ENCODE data around the gene GFAP.

Gene GFAP

GRCh38 chr17:44940317-44940716 is 25.0 kb upstream of the GFAP start:
- ATAC-seq: no peak
- Mint-ChIP-seq H3K27ac (no peak overlapping the region), H3K4me1 (no peaks in the 10 kb centered on the region), H3K4me3 (no peak overlapping the region), H3K27me3 (no peaks in the 10 kb centered on the region), H3K9me3 (peaks cover 3% of the 10 kb centered on the region), H3K36me3 (no peaks in the 10 kb centered on the region)

GRCh38 chr17:44935116-44935515 is 19.8 kb upstream of the GFAP start:
- no peaks in the 10 kb centered on the region for H3K4me1 Mint-ChIP-seq
- no peak overlapping the region for H3K4me3 Mint-ChIP-seq
- H3K27ac Mint-ChIP-seq: no peak overlapping the region
- no peaks in the 10 kb centered on the region for H3K36me3 Mint-ChIP-seq
- H3K27me3 Mint-ChIP-seq: no peaks in the 10 kb centered on the region
- peaks cover 3% of the 10 kb centered on the region for H3K9me3 Mint-ChIP-seq
- peak; percentile 37 for ATAC-seq

GRCh38 chr17:44934745-44935105 is 19.4 kb upstream of the GFAP start:
- no peak for ATAC-seq
- Mint-ChIP-seq H3K27me3 (no peaks in the 10 kb centered on the region), H3K9me3 (peaks cover 3% of the 10 kb centered on the region), H3K4me1 (no peaks in the 10 kb centered on the region), H3K27ac (no peak overlapping the region), H3K36me3 (no peaks in the 10 kb centered on the region), H3K4me3 (no peak overlapping the region)

GRCh38 chr17:44933824-44934744 is 18.8 kb upstream of the GFAP start:
- Mint-ChIP-seq H3K36me3 (no peaks in the 10 kb centered on the region), H3K9me3 (peaks cover 3% of the 10 kb centered on the region), H3K27ac (no peak overlapping the region), H3K4me1 (no peaks in the 10 kb centered on the region), H3K4me3 (no peak overlapping the region), H3K27me3 (no peaks in the 10 kb centered on the region)
- ATAC-seq: no peak

GRCh38 chr17:44932787-44933097 is 17.4 kb upstream of the GFAP start:
- H3K4me1 Mint-ChIP-seq: no peaks in the 10 kb centered on the region
- H3K9me3 Mint-ChIP-seq: no peaks in the 10 kb centered on the region
- no peaks in the 10 kb centered on the region for H3K27me3 Mint-ChIP-seq
- no peak overlapping the region for H3K4me3 Mint-ChIP-seq
- no peak for ATAC-seq
- H3K27ac Mint-ChIP-seq: no peak overlapping the region
- no peaks in the 10 kb centered on the region for H3K36me3 Mint-ChIP-seq

- Mint-ChIP-seq H3K9me3 (no peaks in the 10 kb centered on the region), H3K27ac (no peak overlapping the region), H3K36me3 (no peaks in the 10 kb centered on the region), H3K4me1 (no peaks in the 10 kb centered on the region), H3K4me3 (no peak overlapping the region), H3K27me3 (no peaks in the 10 kb centered on the region)
- ATAC-seq: no peak
Measured at GRCh38 chr17:44932096-44932786, 16.9 kb upstream of the GFAP start.

- H3K27me3 Mint-ChIP-seq: no peaks in the 10 kb centered on the region
- H3K4me3 Mint-ChIP-seq: no peak overlapping the region
- H3K27ac Mint-ChIP-seq: no peak overlapping the region
- H3K4me1 Mint-ChIP-seq: no peaks in the 10 kb centered on the region
- no peak for ATAC-seq
- no peaks in the 10 kb centered on the region for H3K36me3 Mint-ChIP-seq
- no peaks in the 10 kb centered on the region for H3K9me3 Mint-ChIP-seq
Measured at GRCh38 chr17:44931376-44931775, 16.1 kb upstream of the GFAP start.

GRCh38 chr17:44930667-44931066 is 15.4 kb upstream of the GFAP start:
- no peak overlapping the region for H3K4me3 Mint-ChIP-seq
- H3K27me3 Mint-ChIP-seq: no peaks in the 10 kb centered on the region
- H3K27ac Mint-ChIP-seq: no peak overlapping the region
- H3K9me3 Mint-ChIP-seq: no peaks in the 10 kb centered on the region
- no peak for ATAC-seq
- H3K4me1 Mint-ChIP-seq: no peaks in the 10 kb centered on the region
- H3K36me3 Mint-ChIP-seq: no peaks in the 10 kb centered on the region

GRCh38 chr17:44928950-44929720 is 13.8 kb upstream of the GFAP start:
- no peak for ATAC-seq
- Mint-ChIP-seq H3K4me3 (no peak overlapping the region), H3K4me1 (no peaks in the 10 kb centered on the region), H3K9me3 (no peaks in the 10 kb centered on the region), H3K27ac (no peak overlapping the region), H3K36me3 (no peaks in the 10 kb centered on the region), H3K27me3 (peaks cover 3% of the 10 kb centered on the region)

- Mint-ChIP-seq H3K4me1 (no peaks in the 10 kb centered on the region), H3K27ac (no peak overlapping the region), H3K36me3 (no peaks in the 10 kb centered on the region), H3K27me3 (peaks cover 13% of the 10 kb centered on the region), H3K9me3 (no peaks in the 10 kb centered on the region), H3K4me3 (no peak overlapping the region)
- ATAC-seq: no peak
Measured at GRCh38 chr17:44928136-44928535, 12.8 kb upstream of the GFAP start.

- ATAC-seq: no peak
- Mint-ChIP-seq H3K9me3 (no peaks in the 10 kb centered on the region), H3K27me3 (peaks cover 17% of the 10 kb centered on the region), H3K4me1 (no peaks in the 10 kb centered on the region), H3K36me3 (no peaks in the 10 kb centered on the region), H3K4me3 (no peak overlapping the region), H3K27ac (no peak overlapping the region)
Measured at GRCh38 chr17:44927696-44928095, 12.4 kb upstream of the GFAP start.

GRCh38 chr17:44926821-44927525 is 11.7 kb upstream of the GFAP start:
- peaks cover 24% of the 10 kb centered on the region for H3K27me3 Mint-ChIP-seq
- ATAC-seq: peak; percentile 11
- no peaks in the 10 kb centered on the region for H3K36me3 Mint-ChIP-seq
- H3K27ac Mint-ChIP-seq: no peak overlapping the region
- H3K9me3 Mint-ChIP-seq: no peaks in the 10 kb centered on the region
- H3K4me1 Mint-ChIP-seq: no peaks in the 10 kb centered on the region
- no peak overlapping the region for H3K4me3 Mint-ChIP-seq

GRCh38 chr17:44925731-44926697 is 10.7 kb upstream of the GFAP start:
- Mint-ChIP-seq H3K27me3 (peaks cover 34% of the 10 kb centered on the region), H3K4me3 (no peak overlapping the region)

GRCh38 chr17:44924107-44924544 is 8.8 kb upstream of the GFAP start:
- peaks cover 43% of the 10 kb centered on the region for H3K27me3 Mint-ChIP-seq
- no peak overlapping the region for H3K4me3 Mint-ChIP-seq
- H3K36me3 Mint-ChIP-seq: no peaks in the 10 kb centered on the region
- no peaks in the 10 kb centered on the region for H3K9me3 Mint-ChIP-seq
- no peak for ATAC-seq
- H3K4me1 Mint-ChIP-seq: peaks cover 22% of the 10 kb centered on the region
- no peak overlapping the region for H3K27ac Mint-ChIP-seq

More at GRCh38 chr17:44925731-44926697, 10.7 kb upstream of the GFAP start:
- H3K9me3 Mint-ChIP-seq: no peaks in the 10 kb centered on the region
- H3K27ac Mint-ChIP-seq: no peak overlapping the region
- H3K4me1 Mint-ChIP-seq: peaks cover 6% of the 10 kb centered on the region
- ATAC-seq: no peak
- no peaks in the 10 kb centered on the region for H3K36me3 Mint-ChIP-seq
